ENCODE results near the gene FAT2. TPM values are rescaled to one million over a fixed set of nuclear protein-coding genes. Genes with fewer than 3 reads are reported as not detected.

The FAT2 gene
- total and polyA plus RNA-seq, 2 experiments from 2014 or later = 0.06 to 0.59 TPM

DNA sequence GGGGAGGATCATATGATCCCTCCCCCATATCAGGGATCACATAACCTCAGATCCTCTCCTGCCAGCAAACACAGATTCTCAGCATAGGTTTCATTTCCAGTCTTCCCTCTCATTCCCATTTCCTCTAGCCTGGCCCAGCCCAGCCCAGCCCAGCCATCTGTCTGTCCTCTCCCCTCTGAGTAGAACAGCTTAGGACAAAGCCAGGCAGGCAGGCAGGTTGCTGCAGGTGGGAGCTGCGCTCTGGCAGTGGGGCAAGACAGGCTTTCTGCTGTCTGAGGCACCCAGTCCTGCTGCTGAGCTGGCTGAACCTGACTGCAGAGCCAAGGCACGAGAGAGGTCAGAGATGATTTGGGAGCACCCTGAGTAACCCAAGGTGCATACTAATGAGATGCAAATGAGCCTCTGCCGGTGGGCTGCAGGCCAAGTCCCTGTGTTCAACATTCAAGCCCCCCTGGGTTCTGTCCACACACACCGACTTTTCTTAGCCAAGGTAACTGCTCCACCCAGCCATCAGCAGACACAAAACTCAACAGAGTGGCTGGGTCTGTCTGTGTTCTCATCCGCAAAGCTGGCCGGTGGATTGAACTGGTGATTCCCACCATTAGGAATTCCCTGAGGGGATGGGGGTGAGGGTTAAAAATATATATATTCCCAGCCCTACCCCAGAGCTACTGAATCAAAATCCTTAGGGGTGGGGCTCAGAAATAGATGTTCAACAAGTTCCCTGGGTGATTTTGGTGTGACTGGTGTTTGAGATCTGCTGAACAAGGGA is 9.1 kb downstream of the FAT2 start (continued):
- TF ChIP-seq ZNF462 (CRISPR knock-in tag; IDR thresholded peaks at IDR 0.05) (no peak), EZH2 (IDR thresholded peaks at IDR 0.05; ENCODE audit: low read depth, unreplicated experiment) (no peak), NANOG (IDR thresholded peaks at IDR 0.05; ENCODE audit: borderline replicate concordance) (no peak), JUNB (IDR thresholded peaks at IDR 0.05; ENCODE audit: unreplicated experiment) (no peak), ZNF114 (CRISPR knock-in tag; IDR thresholded peaks at IDR 0.05) (no peak), EZH2phosphoT487 (IDR thresholded peaks at IDR 0.05; ENCODE audit: unreplicated experiment) (no peak), STAT1 (IDR thresholded peaks at IDR 0.05; ENCODE audit: unreplicated experiment) (no peak), POLR2AphosphoS5 (IDR thresholded peaks at IDR 0.05; ENCODE audit: low read depth) (no peak), CREB1 (CRISPR knock-in tag; IDR thresholded peaks at IDR 0.05; ENCODE audit: low read depth) (no peak), ZNF331 (CRISPR knock-in tag; IDR thresholded peaks at IDR 0.05; ENCODE audit: low read depth) (no peak)
- TF ChIP-seq, protein P1, sequence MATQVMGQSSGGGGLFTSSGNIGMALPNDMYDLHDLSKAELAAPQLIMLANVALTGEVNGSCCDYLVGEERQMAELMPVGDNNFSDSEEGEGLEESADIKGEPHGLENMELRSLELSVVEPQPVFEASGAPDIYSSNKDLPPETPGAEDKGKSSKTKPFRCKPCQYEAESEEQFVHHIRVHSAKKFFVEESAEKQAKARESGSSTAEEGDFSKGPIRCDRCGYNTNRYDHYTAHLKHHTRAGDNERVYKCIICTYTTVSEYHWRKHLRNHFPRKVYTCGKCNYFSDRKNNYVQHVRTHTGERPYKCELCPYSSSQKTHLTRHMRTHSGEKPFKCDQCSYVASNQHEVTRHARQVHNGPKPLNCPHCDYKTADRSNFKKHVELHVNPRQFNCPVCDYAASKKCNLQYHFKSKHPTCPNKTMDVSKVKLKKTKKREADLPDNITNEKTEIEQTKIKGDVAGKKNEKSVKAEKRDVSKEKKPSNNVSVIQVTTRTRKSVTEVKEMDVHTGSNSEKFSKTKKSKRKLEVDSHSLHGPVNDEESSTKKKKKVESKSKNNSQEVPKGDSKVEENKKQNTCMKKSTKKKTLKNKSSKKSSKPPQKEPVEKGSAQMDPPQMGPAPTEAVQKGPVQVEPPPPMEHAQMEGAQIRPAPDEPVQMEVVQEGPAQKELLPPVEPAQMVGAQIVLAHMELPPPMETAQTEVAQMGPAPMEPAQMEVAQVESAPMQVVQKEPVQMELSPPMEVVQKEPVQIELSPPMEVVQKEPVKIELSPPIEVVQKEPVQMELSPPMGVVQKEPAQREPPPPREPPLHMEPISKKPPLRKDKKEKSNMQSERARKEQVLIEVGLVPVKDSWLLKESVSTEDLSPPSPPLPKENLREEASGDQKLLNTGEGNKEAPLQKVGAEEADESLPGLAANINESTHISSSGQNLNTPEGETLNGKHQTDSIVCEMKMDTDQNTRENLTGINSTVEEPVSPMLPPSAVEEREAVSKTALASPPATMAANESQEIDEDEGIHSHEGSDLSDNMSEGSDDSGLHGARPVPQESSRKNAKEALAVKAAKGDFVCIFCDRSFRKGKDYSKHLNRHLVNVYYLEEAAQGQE (IDR thresholded peaks at IDR 0.05; ENCODE audit: unreplicated experiment) = no peak
- TF ChIP-seq, protein P2, sequence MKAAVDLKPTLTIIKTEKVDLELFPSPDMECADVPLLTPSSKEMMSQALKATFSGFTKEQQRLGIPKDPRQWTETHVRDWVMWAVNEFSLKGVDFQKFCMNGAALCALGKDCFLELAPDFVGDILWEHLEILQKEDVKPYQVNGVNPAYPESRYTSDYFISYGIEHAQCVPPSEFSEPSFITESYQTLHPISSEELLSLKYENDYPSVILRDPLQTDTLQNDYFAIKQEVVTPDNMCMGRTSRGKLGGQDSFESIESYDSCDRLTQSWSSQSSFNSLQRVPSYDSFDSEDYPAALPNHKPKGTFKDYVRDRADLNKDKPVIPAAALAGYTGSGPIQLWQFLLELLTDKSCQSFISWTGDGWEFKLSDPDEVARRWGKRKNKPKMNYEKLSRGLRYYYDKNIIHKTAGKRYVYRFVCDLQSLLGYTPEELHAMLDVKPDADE (IDR thresholded peaks at IDR 0.05) = no peak
